GM12878 (cell line): ENCODE data around the gene KLK12. TPM values are rescaled to one million over a fixed set of nuclear protein-coding genes. Genes with fewer than 3 reads are reported as not detected.

Source experiments
- ATAC-seq: fragments of 200-7000 bp; cut with Tn5 transposase; 3 replicates; pipeline ENCODE4 v1.9.1; 2020; ENCODE audit warnings: mild to moderate bottlenecking, moderate library complexity
- BruUV-seq: library from RNA; stranded (reverse); fragments of 400-500 nt; replicated peaks from 2 replicates; lab custom pipeline; 2021; lab: Mats Ljungman, UMichigan
- CTCF ChIA-PET: fragments of 300-600 bp; sonication (Branson Sonifier 250); formaldehyde crosslinking; extraction: SDS; loops from one replicate; lab custom pipeline; 2021; ENCODE audit warnings: inconsistent platforms; lab: Yijun Ruan, JAX
- POLR2A ChIA-PET: fragments of 350-600 bp; formaldehyde crosslinking; extraction: SDS; loops from one replicate; lab custom pipeline; 2021; ENCODE audit warnings: inconsistent platforms; lab: Charles Lee
- RAD21 ChIA-PET: fragments of 300-600 bp; sonication (Branson Sonifier 250); formaldehyde crosslinking; loops from one replicate; lab custom pipeline; 2023; ENCODE audit warnings: antibody characterized with exemption; ENCODE audit not compliant: unreplicated experiment; lab: Charles Lee
- SMC1A ChIA-PET: fragments of 300-600 bp; sonication (Branson Sonifier 250); formaldehyde crosslinking; loops from one replicate; lab custom pipeline; 2023; ENCODE audit not compliant: unreplicated experiment, uncharacterized antibody; lab: Charles Lee
- DNase-seq: peaks from one replicate; pipeline ENCODE4 v3.0.0-alpha.2; 2011; ENCODE audit warnings: low read depth, low spot score
- FAIRE-seq: peaks from 3 replicates; lab custom pipeline; 2011; peaks lifted over from hg19 to GRCh38; lab: Jason Lieb, UNC
- H2AFZ ChIP-seq: 2 replicates; pipeline ENCODE4 v1.6.0; 2011; ENCODE audit warnings: low read depth, low read length, control low read depth; ENCODE audit not compliant: control insufficient read depth
- H3K27ac ChIP-seq: 2 replicates; pipeline ENCODE4 v1.5.1; 2011; ENCODE audit warnings: control low read depth; ENCODE audit not compliant: control insufficient read depth, insufficient read depth
- H3K27me3 ChIP-seq, 2 experiments: replicated peaks in 1 of 2; 2 replicates each; pipeline versions ENCODE4 v1.6.0 to v1.6.1; 2011; ENCODE audit warnings: low read length in 1 of 2; ENCODE audit not compliant: control insufficient read depth in 2 of 2, insufficient read depth in 2 of 2
- H3K36me3 ChIP-seq, 2 experiments: 2 replicates each; pipeline ENCODE4 v1.5.1; 2011; ENCODE audit warnings: low read length in 1 of 2; ENCODE audit not compliant: control insufficient read depth in 2 of 2, insufficient read depth in 2 of 2
- H3K4me1 ChIP-seq: 2 replicates; pipeline ENCODE4 v1.6.1; 2011; ENCODE audit warnings: mild to moderate bottlenecking, low read length, moderate library complexity, mixed read lengths; ENCODE audit not compliant: control insufficient read depth, insufficient read depth
- H3K4me2 ChIP-seq: 2 replicates; pipeline ENCODE4 v1.6.0; 2011; ENCODE audit warnings: control low read depth; ENCODE audit not compliant: control insufficient read depth, insufficient read depth
- H3K4me3 ChIP-seq: fragments of 200-600 bp; sonication (generic); 2 replicates; pipeline ENCODE4 v1.5.1; 2016
- H3K79me2 ChIP-seq: 2 replicates; pipeline ENCODE4 v1.6.0; 2011; ENCODE audit warnings: low read length; ENCODE audit not compliant: control insufficient read depth, insufficient read depth
- H3K9ac ChIP-seq: 2 replicates; pipeline ENCODE4 v1.8.0; 2011; ENCODE audit warnings: low read length, control low read depth, mixed read lengths; ENCODE audit not compliant: control insufficient read depth, insufficient read depth
- H3K9me3 ChIP-seq: replicated peaks from 3 replicates; pipeline ENCODE4 v1.5.1; 2011; ENCODE audit warnings: mild to moderate bottlenecking, low read length; ENCODE audit not compliant: control insufficient read depth, insufficient read depth
- H4K20me1 ChIP-seq: 2 replicates; pipeline ENCODE4 v1.6.0; 2011; ENCODE audit not compliant: control insufficient read depth, insufficient read depth
- CBX5 ChIP-seq: sonication (generic); IDR thresholded peaks from 2 replicates; pipeline ENCODE4 v1.6.1; 2016; ENCODE audit warnings: low read depth, moderate library complexity, mild to moderate bottlenecking, inconsistent platforms
- HDGF ChIP-seq: fragments of 450-650 bp; IDR thresholded peaks from 2 replicates; pipeline ENCODE4 v1.6.1; 2016; ENCODE audit warnings: antibody characterized with exemption
- NFIC ChIP-seq: IDR thresholded peaks from 2 replicates; pipeline ENCODE4 v1.6.1; 2012; ENCODE audit warnings: low read depth, mild to moderate bottlenecking, inconsistent platforms, low read length, moderate library complexity
- PAX8 ChIP-seq: fragments of 450-650 bp; IDR thresholded peaks from 2 replicates; pipeline ENCODE4 v1.6.1; 2017; ENCODE audit warnings: mild to moderate bottlenecking, moderate library complexity
- SMARCA5 ChIP-seq: fragments of 450-650 bp; IDR thresholded peaks from 2 replicates; pipeline ENCODE4 v1.6.1; 2017; ENCODE audit warnings: mild to moderate bottlenecking
- SMC3 ChIP-seq: IDR thresholded peaks from 2 replicates; pipeline ENCODE4 v1.6.1; 2011; ENCODE audit warnings: low read length, improper control_type of control experiment, borderline replicate concordance
- STAT1 ChIP-seq: fragments of 450-650 bp; conservative IDR thresholded peaks from 2 replicates; pipeline ENCODE4 v1.6.1; 2014; ENCODE audit warnings: antibody characterized with exemption, mild to moderate bottlenecking
- YBX1 ChIP-seq: fragments of 450-650 bp; IDR thresholded peaks from 2 replicates; pipeline ENCODE4 v1.6.1; 2016; ENCODE audit warnings: antibody characterized with exemption
- ZNF592 ChIP-seq: fragments of 450-650 bp; IDR thresholded peaks from 2 replicates; pipeline ENCODE4 v1.6.1; 2017; ENCODE audit warnings: mild to moderate bottlenecking, moderate library complexity
- ZNF687 ChIP-seq: fragments of 450-650 bp; IDR thresholded peaks from 2 replicates; pipeline ENCODE4 v1.6.1; 2017; ENCODE audit warnings: mild to moderate bottlenecking, moderate library complexity
- WGBS: methylation state at CpG from one replicate; pipeline ENCODE4 v1.1.6; 2016; ENCODE audit warnings: low lambda C conversion rate; ENCODE audit not compliant: insufficient replicate concordance, insufficient coverage; ENCODE audit errors: missing lambda C conversion rate; 5-methylcytosine and 5-hydroxymethylcytosine counted together
- in situ Hi-C: fragments of 300-500 bp; cut with MboI; formaldehyde crosslinking; loops from 9 replicates; pipeline ENCODE4 v1.14.3; 2018; ENCODE audit warnings: mixed read lengths
- intact Hi-C: fragments of 100-400 bp; cut with micrococcal nuclease; formaldehyde crosslinking; loops from one replicate; pipeline ENCODE4 v1.14.2; 2022; ENCODE audit not compliant: unreplicated experiment
- polyA plus RNA-seq, 11 experiments: library from polyadenylated mRNA; depleted of rRNA in 4 of 11; unstranded in 6 of 11; stranded (reverse) in 5 of 11; fragments of >200 nt; fragmentation: Nextera tagmentation in 4 of 11; fragmentation: Illumina TruSeq in 1 of 11; extraction: Ambion mirVana in 4 of 11; extraction: Trizol in 1 of 11; gene quantifications; 1 replicate in 1 of 11; 2 replicates in 10 of 11; pipeline versions ENCODE4 v1.2.1 to v1.2.3, GENCODE V29; 2011 to 2016; ENCODE audit warnings: inconsistent platforms in 2 of 11, missing spikeins in 2 of 11, low read depth in 1 of 11
- total RNA-seq, 4 experiments: library from RNA; depleted of rRNA in 3 of 4; stranded (reverse); fragments of >200 nt in 3 of 4; fragmentation: Illumina TruSeq in 1 of 4; extraction: Trizol in 1 of 4; gene quantifications; 2 replicates each; pipeline versions ENCODE4 v1.2.1 to v1.2.3, GENCODE V29; 2013 to 2021
- TF ChIP-seq, protein P1 (sequence below): IDR thresholded peaks from 2 replicates; pipeline ENCODE4 v1.6.1; 2011; ENCODE audit warnings: low read depth, low read length, improper control_type of control experiment, borderline replicate concordance
- TF ChIP-seq, protein P2 (sequence below): fragments of 450-650 bp; IDR thresholded peaks from 2 replicates; pipeline ENCODE4 v1.6.1; 2017; ENCODE audit warnings: borderline replicate concordance

The KLK12 gene
- total and polyA plus RNA-seq, 10 of the 15 experiments (the other 5 are each of a cell fraction or from before 2014, with no cell fraction given): not detected

- Histone ChIP-seq H4K20me1 (no peaks in the 10 kb centered on the region), H3K4me3 (no peak overlapping the region), H2AFZ (no peak overlapping the region), H3K9me3 (no peaks in the 10 kb centered on the region), H3K4me2 (no peak overlapping the region), H3K27me3 (no peaks in the 10 kb centered on the region; a peak in 1 of 4 replicates), H3K4me1 (no peaks in the 10 kb centered on the region), H3K9ac (no peak overlapping the region), H3K27ac (no peak overlapping the region), H3K36me3 (no peaks in the 10 kb centered on the region), H3K79me2 (no peaks in the 10 kb centered on the region)
- ChIA-PET SMC1A (no interaction called here), CTCF (no interaction called here), POLR2A (no interaction called here), RAD21 (no interaction called here)
- ATAC-seq (no peak), FAIRE-seq (no peak), DNase-seq (no peak)
- BruUV-seq: no TSS peak
- 45% methylated on average over 10 of the region's 10 CpGs for WGBS
- intact Hi-C loops (no loop called here), in situ Hi-C loops (no loop called here)
- no peak for TF ChIP-seq PAX8
- no peak for TF ChIP-seq SMC3
- TF ChIP-seq ZNF592: no peak
- TF ChIP-seq, protein P1, sequence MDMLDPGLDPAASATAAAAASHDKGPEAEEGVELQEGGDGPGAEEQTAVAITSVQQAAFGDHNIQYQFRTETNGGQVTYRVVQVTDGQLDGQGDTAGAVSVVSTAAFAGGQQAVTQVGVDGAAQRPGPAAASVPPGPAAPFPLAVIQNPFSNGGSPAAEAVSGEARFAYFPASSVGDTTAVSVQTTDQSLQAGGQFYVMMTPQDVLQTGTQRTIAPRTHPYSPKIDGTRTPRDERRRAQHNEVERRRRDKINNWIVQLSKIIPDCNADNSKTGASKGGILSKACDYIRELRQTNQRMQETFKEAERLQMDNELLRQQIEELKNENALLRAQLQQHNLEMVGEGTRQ: no peak
- TF ChIP-seq CBX5: no peak
- no peak for TF ChIP-seq HDGF
- no peak for TF ChIP-seq SMARCA5
- TF ChIP-seq STAT1: no peak
- TF ChIP-seq ZNF687: no peak
- TF ChIP-seq YBX1: no peak
- TF ChIP-seq, protein P2, sequence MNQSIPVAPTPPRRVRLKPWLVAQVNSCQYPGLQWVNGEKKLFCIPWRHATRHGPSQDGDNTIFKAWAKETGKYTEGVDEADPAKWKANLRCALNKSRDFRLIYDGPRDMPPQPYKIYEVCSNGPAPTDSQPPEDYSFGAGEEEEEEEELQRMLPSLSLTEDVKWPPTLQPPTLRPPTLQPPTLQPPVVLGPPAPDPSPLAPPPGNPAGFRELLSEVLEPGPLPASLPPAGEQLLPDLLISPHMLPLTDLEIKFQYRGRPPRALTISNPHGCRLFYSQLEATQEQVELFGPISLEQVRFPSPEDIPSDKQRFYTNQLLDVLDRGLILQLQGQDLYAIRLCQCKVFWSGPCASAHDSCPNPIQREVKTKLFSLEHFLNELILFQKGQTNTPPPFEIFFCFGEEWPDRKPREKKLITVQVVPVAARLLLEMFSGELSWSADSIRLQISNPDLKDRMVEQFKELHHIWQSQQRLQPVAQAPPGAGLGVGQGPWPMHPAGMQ: no peak
- TF ChIP-seq NFIC: no peak
These were observed 34.4 kb downstream of the KLK12 start for GRCh38 chr19:51000426-51000825.
